GM21529 (cell line): ENCODE measurements around the gene ELP5.

ENCODE experiments used
- ATAC-seq: cut with Tn5 transposase; IDR thresholded peaks from one replicate; pipeline ENCODE4 v1.9.1; 2021; ENCODE audit not compliant: unreplicated experiment

The ELP5 gene

GRCh38 chr17:7218758-7219157, 33.3 kb upstream of the ELP5 start:
- ATAC-seq = no peak

GRCh38 chr17:7219229-7219811, 32.7 kb upstream of the ELP5 start:
- ATAC-seq = no peak

GRCh38 chr17:7219812-7220592, 32.0 kb upstream of the ELP5 start, which contains the start of the genes ACADVL and DLG4:
TSS of gene ACADVL (plus strand) at chr17:7219938. CDS start at chr17:7219985, 47 bp downstream.
TSS of gene DLG4 (minus strand) at chr17:7219836.
- ATAC-seq = peak; percentile 49

- no peak for ATAC-seq
Measured at GRCh38 chr17:7220593-7221277, 31.3 kb upstream of the ELP5 start.

GRCh38 chr17:7221278-7222092, 30.5 kb upstream of the ELP5 start:
- ATAC-seq = no peak

- ATAC-seq = no peak
Measured at GRCh38 chr17:7222093-7222971, 29.7 kb upstream of the ELP5 start.

GRCh38 chr17:7222972-7223292, 29.1 kb upstream of the ELP5 start:
- ATAC-seq = no peak

- no peak for ATAC-seq
Measured at GRCh38 chr17:7223375-7223774, 28.6 kb upstream of the ELP5 start.

GRCh38 chr17:7224110-7224509, 27.9 kb upstream of the ELP5 start:
- no peak for ATAC-seq

- ATAC-seq = no peak
Measured at GRCh38 chr17:7224661-7225111, 27.3 kb upstream of the ELP5 start.

GRCh38 chr17:7225711-7226331, 26.2 kb upstream of the ELP5 start:
- no peak for ATAC-seq

- ATAC-seq = no peak
Measured at GRCh38 chr17:7226721-7227710, 25.0 kb upstream of the ELP5 start.

GRCh38 chr17:7228920-7229319, 23.1 kb upstream of the ELP5 start:
- no peak for ATAC-seq

- ATAC-seq = no peak
Measured at GRCh38 chr17:7229504-7229903, 22.5 kb upstream of the ELP5 start.

GRCh38 chr17:7232114-7232513, 19.9 kb upstream of the ELP5 start:
- no peak for ATAC-seq

- ATAC-seq = no peak
Measured at GRCh38 chr17:7233701-7234082, 18.3 kb upstream of the ELP5 start.

- peak; percentile 54 for ATAC-seq
Measured at GRCh38 chr17:7234083-7234951, 17.7 kb upstream of the ELP5 start, which contains the start of gene DVL2. TSS of gene DVL2 (minus strand) at chr17:7234517. CDS start at chr17:7234262, 255 bp downstream.
